Non-pigmented ciliary epithelial cell (primary cell): ENCODE data around the gene RAB3GAP2.
"Not testable (repeated sequence)": the region's sequence is repeated elsewhere in the genome, so short reads cannot be mapped to it uniquely, and the experiment has no call there.

ENCODE experiments used
- DNase-seq: peaks from one replicate; pipeline ENCODE4 v3.0.0-alpha.2; 2010; ENCODE audit warnings: low read depth

The RAB3GAP2 gene

GRCh38 chr1:220283625-220284024, 11.4 kb upstream of the RAB3GAP2 start:
- DNase-seq = no peak

GRCh38 chr1:220281159-220281574, 8.9 kb upstream of the RAB3GAP2 start:
- no peak for DNase-seq

- no peak for DNase-seq
Observed at GRCh38 chr1:220280249-220280648, 8.0 kb upstream of the RAB3GAP2 start.

- DNase-seq = no peak
Observed at GRCh38 chr1:220278991-220279390, 6.7 kb upstream of the RAB3GAP2 start.

- no peak for DNase-seq
Observed at GRCh38 chr1:220275430-220275829, 3.2 kb upstream of the RAB3GAP2 start.

GRCh38 chr1:220274251-220274855, 2.1 kb upstream of the RAB3GAP2 start:
- no peak for DNase-seq

- no peak for DNase-seq
Observed at GRCh38 chr1:220272841-220273090, 513 bp upstream of the RAB3GAP2 start.

GRCh38 chr1:220271706-220272046, 577 bp downstream of the RAB3GAP2 start:
- DNase-seq = no peak

GRCh38 chr1:220269036-220269435, 3.2 kb downstream of the RAB3GAP2 start:
- no peak for DNase-seq

GRCh38 chr1:220267630-220268029, 4.6 kb downstream of the RAB3GAP2 start:
- DNase-seq = no peak

- not testable (repeated sequence) for DNase-seq
Observed at GRCh38 chr1:220260228-220260627, 12.0 kb downstream of the RAB3GAP2 start.

GRCh38 chr1:220259756-220260155, 12.5 kb downstream of the RAB3GAP2 start:
- DNase-seq = not testable (repeated sequence)

GRCh38 chr1:220256194-220256593, 16.1 kb downstream of the RAB3GAP2 start:
- DNase-seq = not testable (repeated sequence)

- no peak for DNase-seq
Observed at GRCh38 chr1:220255204-220255603, 17.0 kb downstream of the RAB3GAP2 start.

GRCh38 chr1:220253290-220253689, 19.0 kb downstream of the RAB3GAP2 start:
- not testable (repeated sequence) for DNase-seq

GRCh38 chr1:220251272-220251671, 21.0 kb downstream of the RAB3GAP2 start:
- no peak for DNase-seq

GRCh38 chr1:220250681-220251080, 21.6 kb downstream of the RAB3GAP2 start:
- DNase-seq = no peak

GRCh38 chr1:220249522-220249921, 22.7 kb downstream of the RAB3GAP2 start:
- no peak for DNase-seq

- not testable (repeated sequence) for DNase-seq
Observed at GRCh38 chr1:220248715-220249265, 23.5 kb downstream of the RAB3GAP2 start.

- DNase-seq = not testable (repeated sequence)
Observed at GRCh38 chr1:220245900-220246299, 26.4 kb downstream of the RAB3GAP2 start.

- DNase-seq = no peak
Observed at GRCh38 chr1:220243947-220244346, 28.3 kb downstream of the RAB3GAP2 start.

GRCh38 chr1:220241072-220241663, 31.1 kb downstream of the RAB3GAP2 start:
- DNase-seq = no peak

- no peak for DNase-seq
Observed at GRCh38 chr1:220239966-220240365, 32.3 kb downstream of the RAB3GAP2 start.

- DNase-seq = no peak
Observed at GRCh38 chr1:220239213-220239612, 33.0 kb downstream of the RAB3GAP2 start.
